IMR-90 (cell line): Measurements from ENCODE around the gene SETD3. TPM values are rescaled to one million over a fixed set of nuclear protein-coding genes. Genes with fewer than 3 reads are reported as not detected.
A peak's percentile ranks its signal among the peaks of the same experiment; 100 is the strongest.

Source experiments
- ATAC-seq: fragments of 200-7000 bp; cut with Tn5 transposase; 2 replicates; pipeline ENCODE4 v1.9.1; 2020; ENCODE audit warnings: low read depth, mild to moderate bottlenecking, moderate library complexity
- BruUV-seq: library from RNA; stranded (reverse); fragments of 400-500 nt; replicated peaks from 2 replicates; lab custom pipeline; 2021; lab: Mats Ljungman, UMichigan
- CTCF ChIA-PET: fragments of 300-600 bp; formaldehyde crosslinking; extraction: SDS; loops from one replicate; lab custom pipeline; 2021; ENCODE audit warnings: antibody characterized with exemption; lab: Yijun Ruan, JAX
- POLR2A ChIA-PET: fragments of 300-600 bp; sonication (Branson Sonifier 250); formaldehyde crosslinking; loops from one replicate; lab custom pipeline; 2022; ENCODE audit warnings: antibody characterized with exemption; ENCODE audit not compliant: unreplicated experiment; lab: Charles Lee
- DNase-seq: peaks from one replicate; pipeline ENCODE4 v3.0.0; 2013
- H2AFZ ChIP-seq: replicated peaks from 2 replicates; pipeline ENCODE3; 2013; ENCODE audit warnings: low read length, mild to moderate bottlenecking; ENCODE audit not compliant: poor library complexity
- H2AK5ac ChIP-seq: 2 replicates; pipeline ENCODE4 v1.6.1; 2013; ENCODE audit warnings: low read depth, low read length, inconsistent platforms
- H2AK9ac ChIP-seq: replicated peaks from 2 replicates; pipeline ENCODE3; 2013; ENCODE audit warnings: mild to moderate bottlenecking, low read depth, low read length, moderate library complexity; ENCODE audit not compliant: poor library complexity
- H2BK120ac ChIP-seq: 2 replicates; pipeline ENCODE4 v1.6.1; 2013; ENCODE audit warnings: low read depth, low read length, inconsistent platforms
- H2BK15ac ChIP-seq: 3 replicates; pipeline ENCODE4 v1.6.1; 2013; ENCODE audit warnings: low read depth, low read length, inconsistent platforms
- H2BK20ac ChIP-seq: 2 replicates; pipeline ENCODE4 v1.6.1; 2013; ENCODE audit warnings: low read depth, mild to moderate bottlenecking, inconsistent platforms, low read length, moderate library complexity
- H2BK5ac ChIP-seq: 2 replicates; pipeline ENCODE4 v1.6.1; 2013; ENCODE audit warnings: mild to moderate bottlenecking, low read depth, low read length, inconsistent platforms; ENCODE audit not compliant: poor library complexity, severe bottlenecking
- H3K14ac ChIP-seq: replicated peaks from 2 replicates; pipeline ENCODE4 v1.6.1; 2013; ENCODE audit warnings: low read depth, low read length, inconsistent platforms
- H3K18ac ChIP-seq: 2 replicates; pipeline ENCODE4 v1.6.1; 2013; ENCODE audit warnings: low read depth, low read length, control low read depth
- H3K23ac ChIP-seq: 2 replicates; pipeline ENCODE4 v1.6.1; 2013; ENCODE audit warnings: low read depth, low read length, inconsistent platforms
- H3K27ac ChIP-seq: 2 replicates; pipeline ENCODE4 v1.5.1; 2013; ENCODE audit warnings: mild to moderate bottlenecking, control low read depth, low read length; ENCODE audit not compliant: insufficient read depth
- H3K27me3 ChIP-seq: 2 replicates; pipeline ENCODE4 v1.6.1; 2013; ENCODE audit warnings: low read length; ENCODE audit not compliant: control insufficient read depth, insufficient read depth
- H3K36me3 ChIP-seq: 2 replicates; pipeline ENCODE4 v1.6.1; 2013; ENCODE audit warnings: low read length, mixed read lengths; ENCODE audit not compliant: control insufficient read depth, insufficient read depth
- H3K4ac ChIP-seq: 2 replicates; pipeline ENCODE4 v1.6.1; 2013; ENCODE audit warnings: low read depth, low read length, inconsistent platforms
- H3K4me1 ChIP-seq: 2 replicates; pipeline ENCODE4 v1.6.1; 2013; ENCODE audit warnings: low read length, mixed read lengths; ENCODE audit not compliant: control insufficient read depth, insufficient read depth
- H3K4me2 ChIP-seq: 2 replicates; pipeline ENCODE4 v1.6.1; 2013; ENCODE audit warnings: low read depth, mild to moderate bottlenecking, control low read depth, low read length, moderate library complexity
- H3K4me3 ChIP-seq: 2 replicates; pipeline ENCODE4 v1.5.1; 2013; ENCODE audit warnings: low read depth, mild to moderate bottlenecking, control low read depth, low read length, moderate library complexity; ENCODE audit not compliant: insufficient read depth
- H3K56ac ChIP-seq: 2 replicates; pipeline ENCODE4 v1.6.1; 2013; ENCODE audit warnings: low read length, inconsistent platforms; ENCODE audit not compliant: insufficient read depth; ENCODE audit errors: extremely low read depth
- H3K79me1 ChIP-seq, 2 experiments: 2 replicates each; pipeline ENCODE4 v1.6.1; 2013; ENCODE audit warnings: low read length in 2 of 2, inconsistent platforms in 1 of 2, low read depth in 1 of 2
- H3K9ac ChIP-seq: 2 replicates; pipeline ENCODE4 v1.6.1; 2013; ENCODE audit warnings: low read depth, low read length, control low read depth
- H3K9me1 ChIP-seq: 2 replicates; pipeline ENCODE4 v1.6.1; 2013; ENCODE audit warnings: low read length, inconsistent platforms; ENCODE audit not compliant: insufficient read depth
- H3K9me3 ChIP-seq: 2 replicates; pipeline ENCODE4 v1.6.1; 2013; ENCODE audit warnings: low read length; ENCODE audit not compliant: control insufficient read depth, insufficient read depth
- H4K20me1 ChIP-seq: 2 replicates; pipeline ENCODE4 v1.6.1; 2013; ENCODE audit warnings: low read length, inconsistent platforms; ENCODE audit not compliant: insufficient read depth
- H4K5ac ChIP-seq: 2 replicates; pipeline ENCODE4 v1.6.1; 2013; ENCODE audit warnings: mild to moderate bottlenecking, low read depth, low read length, control low read depth
- H4K8ac ChIP-seq, 2 experiments: 2 replicates each; pipeline ENCODE4 v1.6.1; 2013; ENCODE audit warnings: low read depth in 2 of 2, low read length in 2 of 2, control low read depth in 1 of 2, inconsistent platforms in 1 of 2
- H4K91ac ChIP-seq: 2 replicates; pipeline ENCODE4 v1.6.1; 2013; ENCODE audit warnings: low read depth, low read length, inconsistent platforms; ENCODE audit not compliant: insufficient read depth
- BHLHE40 ChIP-seq: fragments of 150-350 bp; IDR thresholded peaks from 2 replicates; pipeline ENCODE4 v1.6.1; 2016; ENCODE audit warnings: mild to moderate bottlenecking, low read depth, low read length
- CEBPB ChIP-seq: IDR thresholded peaks from 2 replicates; pipeline ENCODE4 v1.6.1; 2012; ENCODE audit warnings: low read depth, low read length, improper control_type of control experiment
- CHD1 ChIP-seq: IDR thresholded peaks from 2 replicates; pipeline ENCODE4 v1.6.1; 2012; ENCODE audit warnings: low read depth, low read length, improper control_type of control experiment
- CTCF ChIP-seq: conservative IDR thresholded peaks from 2 replicates; pipeline ENCODE4 v1.5.1; 2012; ENCODE audit warnings: mild to moderate bottlenecking, low read depth, low read length, improper control_type of control experiment
- ELK1 ChIP-seq: fragments of 150-350 bp; IDR thresholded peaks from 2 replicates; pipeline ENCODE4 v1.6.1; 2016; ENCODE audit warnings: low read depth, mild to moderate bottlenecking, low read length, moderate library complexity, borderline replicate concordance
- FOS ChIP-seq: fragments of 150-350 bp; IDR thresholded peaks from 2 replicates; pipeline ENCODE4 v1.6.1; 2016; ENCODE audit warnings: low read depth, low read length
- MAFK ChIP-seq: IDR thresholded peaks from 2 replicates; pipeline ENCODE4 v1.6.1; 2012; ENCODE audit warnings: low read depth, low read length, improper control_type of control experiment
- MAZ ChIP-seq: IDR thresholded peaks from 2 replicates; pipeline ENCODE4 v1.6.1; 2012; ENCODE audit warnings: low read depth, mild to moderate bottlenecking, low read length, improper control_type of control experiment, moderate library complexity, borderline replicate concordance
- MXI1 ChIP-seq: IDR thresholded peaks from 2 replicates; pipeline ENCODE4 v1.6.1; 2012; ENCODE audit warnings: low read depth, mild to moderate bottlenecking, low read length, moderate library complexity, borderline replicate concordance
- POLR2A ChIP-seq: IDR thresholded peaks from 2 replicates; pipeline ENCODE4 v1.6.1; 2012; ENCODE audit warnings: mild to moderate bottlenecking, low read depth, low read length
- RAD21 ChIP-seq: IDR thresholded peaks from 2 replicates; pipeline ENCODE4 v1.6.1; 2012; ENCODE audit warnings: low read length, improper control_type of control experiment
- RCOR1 ChIP-seq: IDR thresholded peaks from 2 replicates; pipeline ENCODE4 v1.6.1; 2012; ENCODE audit warnings: mild to moderate bottlenecking, low read length, improper control_type of control experiment; ENCODE audit not compliant: insufficient replicate concordance
- RFX5 ChIP-seq: IDR thresholded peaks from 2 replicates; pipeline ENCODE4 v1.8.0; 2012; ENCODE audit warnings: low read depth, mild to moderate bottlenecking, low read length, moderate library complexity
- SMC3 ChIP-seq: fragments of 150-350 bp; IDR thresholded peaks from 2 replicates; pipeline ENCODE4 v1.6.1; 2016; ENCODE audit warnings: low read depth, mild to moderate bottlenecking, antibody characterized with exemption, low read length, moderate library complexity
- USF2 ChIP-seq: fragments of 150-350 bp; IDR thresholded peaks from 2 replicates; pipeline ENCODE4 v1.6.1; 2017; ENCODE audit warnings: mild to moderate bottlenecking, antibody characterized with exemption, low read length, low read depth
- WGBS, 2 experiments: methylation state at CpG; one replicate each; pipeline versions ENCODE4 v1.1.5 to v1.1.7; 2013; ENCODE audit warnings: missing lambda C conversion rate in 2 of 2; ENCODE audit not compliant: insufficient read length in 1 of 2; ENCODE audit errors: extremely low coverage in 2 of 2; 5-methylcytosine and 5-hydroxymethylcytosine counted together
- dilution Hi-C: fragments of 300-500 bp; cut with HindIII; formaldehyde crosslinking; loops from one replicate; pipeline ENCODE4 v1.14.3; 2018; ENCODE audit warnings: low sequenced_read_pairs; ENCODE audit not compliant: unreplicated experiment
- in situ Hi-C: fragments of 300-500 bp; cut with MboI; formaldehyde crosslinking; loops from 3 replicates; pipeline ENCODE4 v1.14.3; 2019; ENCODE audit warnings: low sequenced_read_pairs, inconsistent platforms, mixed read lengths
- intact Hi-C: fragments of 100-400 bp; cut with micrococcal nuclease; formaldehyde crosslinking; loops from 2 replicates; pipeline ENCODE4 v1.10.0; 2022
- polyA plus RNA-seq, 3 experiments: library from polyadenylated mRNA; depleted of rRNA; stranded (reverse); fragments of >200 nt; gene quantifications; 2 replicates each; pipeline ENCODE4 v1.2.3, GENCODE V29; 2012; ENCODE audit warnings: low replicate concordance in 1 of 3
- total RNA-seq: library from RNA; depleted of rRNA; stranded (reverse); fragments of >200 nt; gene quantifications from 2 replicates; pipeline ENCODE4 v1.2.3, GENCODE V29; 2012

The SETD3 gene
- total and polyA plus RNA-seq, 2 of the 4 experiments (the other 2 are of a cell fraction): 18.8 to 31.9 TPM

- Histone ChIP-seq H3K9ac (no peak overlapping the region), H2BK15ac (no peak overlapping the region), H3K4me2 (no peak overlapping the region), H4K91ac (no peak overlapping the region), H3K9me3 (no peaks in the 10 kb centered on the region), H3K4me1 (no peaks in the 10 kb centered on the region; the same call in 1 of the 2 replicates), H4K8ac (no peak overlapping the region), H3K79me1 (peaks cover 0 to 20% of the 10 kb centered on the region in 2 experiments; a peak in 3 of 4 replicates), H4K20me1 (no peaks in the 10 kb centered on the region; the same call in 1 of the 2 replicates), H2BK20ac (no peak overlapping the region), H3K36me3 (no peaks in the 10 kb centered on the region), H2AK5ac (no peak overlapping the region), H3K9me1 (peaks cover 4% of the 10 kb centered on the region; the same call in 1 of the 2 replicates), H3K56ac (no peak overlapping the region), H4K5ac (no peak overlapping the region), H3K4me3 (no peak overlapping the region), H3K18ac (no peak overlapping the region), H3K27ac (no peak overlapping the region), H2AFZ (no peak overlapping the region), H3K27me3 (no peaks in the 10 kb centered on the region), H2AK9ac (peak overlapping the region; percentile 74), H2BK5ac (no peak overlapping the region), H3K23ac (no peak overlapping the region), H2BK120ac (no peak overlapping the region), H3K14ac (no peak overlapping the region), H3K4ac (no peak overlapping the region)
- in situ Hi-C loops: no loop called here
- intact Hi-C loops: no loop called here
- DNase-seq: no peak
- ChIA-PET POLR2A (no interaction called here), CTCF (no interaction called here)
- ATAC-seq: no peak
- dilution Hi-C loops: no loop called here
- no TSS peak for BruUV-seq
- no CpG with 5 or more reads among the region's 7 CpGs for WGBS, 2 experiments
- no peak for TF ChIP-seq RFX5
- TF ChIP-seq CEBPB: no peak
- TF ChIP-seq USF2: no peak
- no peak for TF ChIP-seq MAFK
- TF ChIP-seq CHD1: no peak
- no peak for TF ChIP-seq CTCF
- TF ChIP-seq ELK1: no peak
- TF ChIP-seq MAZ: no peak
- no peak for TF ChIP-seq FOS
- TF ChIP-seq RCOR1: no peak
- no peak for TF ChIP-seq SMC3
- no peak for TF ChIP-seq BHLHE40
- TF ChIP-seq MXI1: no peak
- no peak for TF ChIP-seq RAD21
- TF ChIP-seq POLR2A: no peak
Measured at GRCh38 chr14:99422228-99423010, 58.2 kb downstream of the SETD3 start.
